Activated naive CD8-positive, alpha-beta T cell treated with anti-CD3 and anti-CD28 coated beads, Interleukin-2, amount 10 ng/mL, durations not matched to agents 7 days and 5 days (primary cell): Measurements from ENCODE around the gene PUS7. TPM values are rescaled to one million over a fixed set of nuclear protein-coding genes. Genes with fewer than 3 reads are reported as not detected.
"Not testable (repeated sequence)": the region's sequence is repeated elsewhere in the genome, so short reads cannot be mapped to it uniquely, and the experiment has no call there.

Experiments
- ATAC-seq: fragments of 150-1000 bp; cut with Tn5 transposase; one replicate; pipeline ENCODE4 v1.10.0; 2021; ENCODE audit warnings: low read depth, moderate library complexity
- POLR2A ChIA-PET: fragments of 350-600 bp; sonication (Branson Sonifier 250); formaldehyde crosslinking; loops from one replicate; lab custom pipeline; 2021; ENCODE audit warnings: antibody characterized with exemption; lab: Charles Lee
- DNase-seq: peaks from one replicate; pipeline ENCODE4 v3.0.0; 2021
- H3K27ac Mint-ChIP-seq: one replicate; pipeline ENCODE4 v1.8.0; 2022; ENCODE audit warnings: mild to moderate bottlenecking, mixed read lengths
- H3K27me3 Mint-ChIP-seq: one replicate; pipeline ENCODE4 v1.8.0; 2022; ENCODE audit warnings: mild to moderate bottlenecking, moderate library complexity, mixed read lengths
- H3K36me3 Mint-ChIP-seq: one replicate; pipeline ENCODE4 v1.8.0; 2021; ENCODE audit warnings: mild to moderate bottlenecking, mixed read lengths
- H3K4me1 Mint-ChIP-seq: one replicate; pipeline ENCODE4 v1.8.0; 2021; ENCODE audit warnings: mixed read lengths
- H3K4me3 Mint-ChIP-seq: one replicate; pipeline ENCODE4 v1.8.0; 2022; ENCODE audit warnings: mild to moderate bottlenecking, moderate library complexity, mixed read lengths
- H3K9me3 Mint-ChIP-seq: one replicate; pipeline ENCODE4 v1.8.0; 2021; ENCODE audit warnings: mixed read lengths
- total RNA-seq, 2 experiments: library from RNA; stranded (reverse); gene quantifications; one replicate each; pipeline ENCODE4 v1.2.3, GENCODE V29; 2021

PUS7 gene
- total RNA-seq, 2 experiments from 2014 or later: 8.2 to 9.0 TPM

DNA sequence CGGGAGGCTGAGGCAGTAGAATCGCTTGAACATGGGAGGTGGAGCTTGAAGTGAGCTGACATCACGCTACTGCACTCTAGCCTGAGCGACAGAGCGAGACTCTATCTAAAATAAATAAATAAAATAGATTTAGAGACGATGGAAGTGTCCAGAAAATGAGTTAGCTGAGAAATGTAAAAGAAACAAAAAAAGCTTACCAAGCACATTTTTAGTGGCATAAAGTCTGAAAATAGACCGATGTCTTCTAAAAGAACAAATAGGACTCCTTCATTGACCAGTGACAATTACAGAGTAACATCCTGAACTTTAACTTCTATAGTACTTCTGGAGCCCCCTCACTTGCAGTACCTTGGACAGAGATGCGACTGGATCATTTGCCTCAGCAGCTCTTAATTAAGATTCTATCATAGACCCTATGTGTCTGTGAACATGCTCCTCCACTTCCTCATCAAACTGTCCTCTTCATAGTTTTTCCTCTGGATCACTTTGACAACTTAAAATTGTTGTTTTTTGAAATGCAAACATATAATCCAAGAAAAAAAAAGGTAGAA lies 108.1 kb downstream of the PUS7 start:
- H3K4me3 Mint-ChIP-seq: no peak overlapping the region
- no peaks in the 10 kb centered on the region for H3K9me3 Mint-ChIP-seq
- no peak overlapping the region for H3K27ac Mint-ChIP-seq
- H3K4me1 Mint-ChIP-seq: no peaks in the 10 kb centered on the region
- H3K27me3 Mint-ChIP-seq: no peaks in the 10 kb centered on the region
- H3K36me3 Mint-ChIP-seq: no peaks in the 10 kb centered on the region
- DNase-seq (no peak), ATAC-seq (no peak)
- POLR2A ChIA-PET: no interaction called here

DNA sequence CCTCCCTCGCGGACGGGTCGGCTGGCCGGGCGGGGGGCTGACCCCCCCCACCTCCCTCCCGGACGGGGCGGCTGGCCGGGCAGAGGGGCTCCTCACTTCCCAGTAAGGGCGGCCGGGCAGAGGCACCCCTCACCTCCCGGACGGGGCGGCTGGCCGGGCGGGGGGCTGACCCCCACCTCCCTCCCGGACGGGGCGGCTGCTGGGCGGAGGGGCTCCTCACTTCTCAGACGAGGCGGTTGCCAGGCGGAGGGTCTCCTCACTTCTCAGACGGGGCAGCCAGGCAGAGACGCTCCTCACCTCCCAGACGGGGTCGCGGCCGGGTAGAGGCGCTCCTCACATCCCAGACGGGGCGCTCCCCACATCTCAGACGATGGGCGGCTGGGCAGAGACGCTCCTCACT lies 111.3 kb downstream of the PUS7 start:
- H3K9me3 Mint-ChIP-seq, H3K4me1 Mint-ChIP-seq, H3K27me3 Mint-ChIP-seq, POLR2A ChIA-PET, H3K4me3 Mint-ChIP-seq, ATAC-seq, H3K27ac Mint-ChIP-seq, DNase-seq, H3K36me3 Mint-ChIP-seq: not testable (repeated sequence)

- H3K36me3 Mint-ChIP-seq, H3K27me3 Mint-ChIP-seq, H3K4me3 Mint-ChIP-seq, ATAC-seq, H3K4me1 Mint-ChIP-seq, DNase-seq, H3K9me3 Mint-ChIP-seq, H3K27ac Mint-ChIP-seq, POLR2A ChIA-PET: not testable (repeated sequence)
Observed at GRCh38 chr7:105409775-105410174, 112.3 kb downstream of the PUS7 start.

- ATAC-seq (no peak), DNase-seq (no peak)
- Mint-ChIP-seq H3K27ac (no peak overlapping the region), H3K36me3 (no peaks in the 10 kb centered on the region), H3K9me3 (no peaks in the 10 kb centered on the region), H3K4me3 (no peak overlapping the region), H3K27me3 (peaks cover 1% of the 10 kb centered on the region), H3K4me1 (no peaks in the 10 kb centered on the region)
- POLR2A ChIA-PET: no interaction called here
Observed at GRCh38 chr7:105408791-105409410, 113.2 kb downstream of the PUS7 start.

Other genes starting within 250 kb of the PUS7 start
- gene SRPK2, start 133.3 kb downstream of the PUS7 start, total RNA-seq: 10 to 100 TPM; 38.5 to 41.0 TPM
- 10 to 100 TPM; 22.0 to 25.5 TPM for gene RINT1, start 9.9 kb upstream of the PUS7 start, total RNA-seq
- gene EFCAB10, start 59.2 kb upstream of the PUS7 start, total RNA-seq: not detected